HEK293 (cell line): ENCODE results near the gene TBX1.
A peak's percentile ranks its signal among the peaks of the same experiment; 100 is the strongest.

Experiments used
- CTCF ChIA-PET: fragments of 350-600 bp; formaldehyde crosslinking; extraction: SDS; loops from one replicate; lab custom pipeline; 2021; ENCODE audit warnings: antibody characterized with exemption; lab: Yijun Ruan, JAX
- POLR2A ChIA-PET: fragments of 300-600 bp; formaldehyde crosslinking; extraction: SDS; loops from one replicate; lab custom pipeline; 2020; ENCODE audit warnings: antibody characterized with exemption, inconsistent platforms; lab: Yijun Ruan, JAX
- H3K27ac ChIP-seq: fragments of 200-500 bp; sonication (Bioruptor generic); 2 replicates; pipeline ENCODE4 v1.5.1; 2014; ENCODE audit warnings: low read depth, low read length, control low read depth, inconsistent platforms; ENCODE audit errors: extremely low read depth
- H3K36me3 ChIP-seq, 2 experiments: fragments of 200-500 bp in 1 of 2; sonication (Bioruptor generic) in 1 of 2; 1 replicate in 1 of 2; 2 replicates in 1 of 2; pipeline ENCODE4 v1.5.1; 2014 to 2017; ENCODE audit warnings: inconsistent platforms in 2 of 2, low read length in 2 of 2; ENCODE audit not compliant: control insufficient read depth in 2 of 2, insufficient read depth in 1 of 2
- H3K4me1 ChIP-seq: fragments of 200-500 bp; sonication (Bioruptor generic); 2 replicates; pipeline ENCODE4 v1.5.1; 2014; ENCODE audit warnings: mild to moderate bottlenecking, low read length, inconsistent platforms; ENCODE audit not compliant: control insufficient read depth, insufficient read depth
- H3K4me3 ChIP-seq: 2 replicates; pipeline ENCODE4 v1.5.1; 2011; ENCODE audit warnings: low read depth, mild to moderate bottlenecking, control low read depth, low read length, moderate library complexity
- H3K9me3 ChIP-seq: fragments of 200-500 bp; sonication (Bioruptor generic); 2 replicates; pipeline ENCODE4 v1.5.1; 2014; ENCODE audit warnings: low read depth, low read length, inconsistent platforms; ENCODE audit not compliant: control insufficient read depth, insufficient read depth
- BCL11A ChIP-seq: fragments of 450-650 bp; formaldehyde crosslinking; IDR thresholded peaks from 2 replicates; pipeline ENCODE4 v1.5.1; 2016; ENCODE audit warnings: low read depth, missing biosample characterization, missing genetic modification characterization
- HOXC10 ChIP-seq: sonication (generic); formaldehyde crosslinking; IDR thresholded peaks from 2 replicates; pipeline ENCODE4 v1.8.1; 2023; ENCODE audit warnings: mild to moderate bottlenecking, missing genetic modification reagents
- KLF1 ChIP-seq: fragments of 450-650 bp; formaldehyde crosslinking; IDR thresholded peaks from 2 replicates; pipeline ENCODE4 v1.5.1; 2016; ENCODE audit warnings: missing biosample characterization, missing genetic modification characterization
- KLF8 ChIP-seq: fragments of 450-650 bp; formaldehyde crosslinking; IDR thresholded peaks from 2 replicates; pipeline ENCODE4 v1.5.1; 2016; ENCODE audit warnings: missing biosample characterization, missing genetic modification characterization
- SETDB1 ChIP-seq: IDR thresholded peaks from one replicate; pipeline ENCODE4 v1.6.1; 2017; ENCODE audit warnings: mild to moderate bottlenecking, low read length, moderate library complexity, mixed read lengths; ENCODE audit not compliant: insufficient read length
- TRIM28 ChIP-seq: IDR thresholded peaks from 2 replicates; pipeline ENCODE4 v1.6.1; 2011; ENCODE audit warnings: low read length, control low read depth, borderline replicate concordance
- YY1 ChIP-seq: fragments of 450-650 bp; formaldehyde crosslinking; IDR thresholded peaks from 2 replicates; pipeline ENCODE4 v1.5.1; 2018; ENCODE audit warnings: missing biosample characterization, missing genetic modification characterization
- ZBTB8A ChIP-seq: fragments of 450-650 bp; formaldehyde crosslinking; IDR thresholded peaks from 2 replicates; pipeline ENCODE4 v1.5.1; 2016; ENCODE audit warnings: missing biosample characterization, missing genetic modification characterization
- ZIC2 ChIP-seq: fragments of 450-650 bp; formaldehyde crosslinking; IDR thresholded peaks from 2 replicates; pipeline ENCODE4 v1.5.1; 2016; ENCODE audit warnings: missing biosample characterization, missing genetic modification characterization
- ZNF140 ChIP-seq: fragments of 450-650 bp; formaldehyde crosslinking; IDR thresholded peaks from 2 replicates; pipeline ENCODE4 v1.5.1; 2016; ENCODE audit warnings: missing biosample characterization, missing genetic modification characterization
- ZNF214 ChIP-seq: fragments of 450-650 bp; formaldehyde crosslinking; IDR thresholded peaks from 2 replicates; pipeline ENCODE4 v1.5.1; 2017; ENCODE audit warnings: missing biosample characterization, mild to moderate bottlenecking, missing genetic modification characterization, borderline replicate concordance
- ZNF266 ChIP-seq: fragments of 450-650 bp; formaldehyde crosslinking; IDR thresholded peaks from 2 replicates; pipeline ENCODE4 v1.5.1; 2016; ENCODE audit warnings: missing biosample characterization, missing genetic modification characterization, low read depth
- ZNF302 ChIP-seq: fragments of 450-650 bp; formaldehyde crosslinking; IDR thresholded peaks from 2 replicates; pipeline ENCODE4 v1.5.1; 2016; ENCODE audit warnings: missing biosample characterization, missing genetic modification characterization, low read depth
- ZNF311 ChIP-seq: fragments of 450-650 bp; formaldehyde crosslinking; IDR thresholded peaks from 2 replicates; pipeline ENCODE4 v1.5.1; 2017; ENCODE audit warnings: missing biosample characterization, missing genetic modification characterization, borderline replicate concordance
- ZNF324 ChIP-seq: fragments of 450-650 bp; formaldehyde crosslinking; IDR thresholded peaks from 2 replicates; pipeline ENCODE4 v1.5.1; 2016; ENCODE audit warnings: missing biosample characterization, missing genetic modification characterization
- ZNF37A ChIP-seq: fragments of 450-650 bp; IDR thresholded peaks from 2 replicates; pipeline ENCODE4 v1.5.1; 2018; ENCODE audit warnings: missing biosample characterization, missing genetic modification characterization
- ZNF48 ChIP-seq: fragments of 450-650 bp; formaldehyde crosslinking; IDR thresholded peaks from 2 replicates; pipeline ENCODE4 v1.5.1; 2016; ENCODE audit warnings: missing biosample characterization, missing genetic modification characterization
- ZNF560 ChIP-seq: fragments of 450-650 bp; formaldehyde crosslinking; IDR thresholded peaks from 2 replicates; pipeline ENCODE4 v1.5.1; 2017; ENCODE audit warnings: missing biosample characterization, missing genetic modification characterization, borderline replicate concordance
- ZNF623 ChIP-seq: fragments of 450-650 bp; formaldehyde crosslinking; IDR thresholded peaks from 2 replicates; pipeline ENCODE4 v1.5.1; 2016; ENCODE audit warnings: missing biosample characterization, missing genetic modification characterization
- ZNF645 ChIP-seq: fragments of 450-650 bp; formaldehyde crosslinking; IDR thresholded peaks from 2 replicates; pipeline ENCODE4; 2016; ENCODE audit warnings: missing biosample characterization, missing genetic modification characterization
- ZNF701 ChIP-seq: fragments of 450-650 bp; formaldehyde crosslinking; IDR thresholded peaks from 2 replicates; pipeline ENCODE4 v1.5.1; 2016; ENCODE audit warnings: missing biosample characterization, missing genetic modification characterization
- ZNF76 ChIP-seq: fragments of 450-650 bp; formaldehyde crosslinking; IDR thresholded peaks from 2 replicates; pipeline ENCODE4; 2016; ENCODE audit warnings: low read depth, missing biosample characterization, missing genetic modification characterization, borderline replicate concordance
- ZSCAN4 ChIP-seq: fragments of 450-650 bp; formaldehyde crosslinking; IDR thresholded peaks from 2 replicates; pipeline ENCODE4 v1.5.1; 2017; ENCODE audit warnings: missing biosample characterization, missing genetic modification characterization

Gene TBX1

GRCh38 chr22:19722982-19723231 is 37.7 kb upstream of the TBX1 start:
- TF ChIP-seq ZSCAN4 (tag by site-specific recombination) (no peak), ZNF37A (tag by site-specific recombination) (no peak), ZNF140 (tag by site-specific recombination) (no peak), ZNF266 (tag by site-specific recombination) (no peak), ZNF48 (tag by site-specific recombination) (no peak), ZNF311 (tag by site-specific recombination) (no peak), ZNF324 (tag by site-specific recombination) (no peak), ZNF214 (tag by site-specific recombination) (no peak), ZNF623 (tag by site-specific recombination) (no peak), ZBTB8A (tag by site-specific recombination) (no peak), SETDB1 (no peak), ZNF76 (tag by site-specific recombination) (no peak), ZNF560 (tag by site-specific recombination) (no peak), ZNF701 (tag by site-specific recombination) (no peak), HOXC10 (CRISPR knock-in tag) (no peak), ZNF302 (tag by site-specific recombination) (no peak), YY1 (tag by site-specific recombination) (no peak), ZIC2 (no peak), BCL11A (tag by site-specific recombination) (no peak)
- ChIA-PET POLR2A (no interaction called here), CTCF (interaction anchor here (1.1 to 4.5 kb wide), 2 partner anchors 8 to 109 kb away, joined by 3 to 15 read pairs; no protein-coding TSS in a partner anchor)
- Histone ChIP-seq H3K36me3 (peaks cover 0 to 35% of the 10 kb centered on the region in 2 experiments; a peak in 1 of 3 replicates), H3K4me3 (no peak overlapping the region), H3K27ac (no peak overlapping the region), H3K4me1 (no peaks in the 10 kb centered on the region), H3K9me3 (no peaks in the 10 kb centered on the region)

GRCh38 chr22:19723232-19723982 is 37.2 kb upstream of the TBX1 start, which contains the start of gene GP1BB:
Gene GP1BB (plus strand): TSS chr22:19723539. CDS start chr22:19723570, 31 bp downstream.
- CTCF ChIA-PET: interaction anchor here (0.5 to 4.5 kb wide), 22 partner anchors 7 to 529 kb away, joined by 3 to 15 read pairs (median 3); no protein-coding TSS in a partner anchor
- no peak within 1 kb of the TSS; the same call in 1 of the 2 replicates for H3K27ac ChIP-seq
- POLR2A ChIA-PET: interaction anchor here (0.8 to 1.4 kb wide), 9 partner anchors 11 to 224 kb away, joined by 3 to 6 read pairs (median 4); partner anchors contain the start of genes COMT, GNB1L, RTL10 and TXNRD2
- TF ChIP-seq KLF1 (tag by site-specific recombination) (0 out of 2 replicates have a peak, but pooled peaks have one; percentile 11), SETDB1 (peak; percentile 34), ZNF645 (tag by site-specific recombination) (no peak), KLF8 (tag by site-specific recombination) (peak; percentile 39; the same call in 1 of the 2 replicates), TRIM28 (0 out of 2 replicates have a peak, but pooled peaks have one; percentile 21)
- H3K36me3 ChIP-seq: peaks cover 0 to 35% of the 10 kb centered on the region in 2 experiments; a peak in 1 of 3 replicates
- H3K9me3 ChIP-seq: no peaks in the 10 kb centered on the region
- H3K4me3 ChIP-seq: peak within 1 kb of the TSS; percentile 36
- H3K4me1 ChIP-seq: no peaks in the 10 kb centered on the region
